DMS 273 (cell line): Measurements from ENCODE around the gene FLCN.
"Not testable (repeated sequence)": the region's sequence is repeated elsewhere in the genome, so short reads cannot be mapped to it uniquely, and the experiment has no call there.

Experiments
- DNase-seq: peaks from one replicate; lab custom pipeline; 2025; ENCODE audit not compliant: unreplicated experiment; lab: John Stamatoyannopoulos, UW

The FLCN gene

GRCh38 chr17:17186551-17187505 is 50.1 kb downstream of the FLCN start:
- DNase-seq = no peak

- DNase-seq = no peak
Measured at GRCh38 chr17:17186051-17186450, 50.9 kb downstream of the FLCN start.

GRCh38 chr17:17184985-17185757 is 51.8 kb downstream of the FLCN start:
- not testable (repeated sequence) for DNase-seq

DNA sequence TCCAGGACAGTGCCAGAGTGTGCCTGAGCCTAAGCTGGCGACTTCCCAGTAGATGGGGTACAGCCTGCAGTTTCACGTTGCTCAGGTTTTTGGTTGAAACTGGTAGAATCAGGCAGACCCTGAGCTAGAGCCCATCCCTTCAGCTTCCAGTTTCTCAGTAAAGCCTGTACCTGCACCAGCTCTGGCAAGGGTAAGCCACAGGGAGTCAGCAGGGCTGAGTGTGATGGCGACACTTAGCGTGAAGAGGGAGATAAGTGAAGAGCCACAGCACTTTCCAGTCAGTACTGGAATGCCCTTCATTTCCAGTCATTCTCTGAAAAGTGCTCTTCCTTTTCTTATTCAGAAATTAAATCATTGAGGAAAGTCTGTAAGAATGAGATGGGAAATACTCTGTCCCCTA is 53.2 kb downstream of the FLCN start:
- DNase-seq = no peak

DNA sequence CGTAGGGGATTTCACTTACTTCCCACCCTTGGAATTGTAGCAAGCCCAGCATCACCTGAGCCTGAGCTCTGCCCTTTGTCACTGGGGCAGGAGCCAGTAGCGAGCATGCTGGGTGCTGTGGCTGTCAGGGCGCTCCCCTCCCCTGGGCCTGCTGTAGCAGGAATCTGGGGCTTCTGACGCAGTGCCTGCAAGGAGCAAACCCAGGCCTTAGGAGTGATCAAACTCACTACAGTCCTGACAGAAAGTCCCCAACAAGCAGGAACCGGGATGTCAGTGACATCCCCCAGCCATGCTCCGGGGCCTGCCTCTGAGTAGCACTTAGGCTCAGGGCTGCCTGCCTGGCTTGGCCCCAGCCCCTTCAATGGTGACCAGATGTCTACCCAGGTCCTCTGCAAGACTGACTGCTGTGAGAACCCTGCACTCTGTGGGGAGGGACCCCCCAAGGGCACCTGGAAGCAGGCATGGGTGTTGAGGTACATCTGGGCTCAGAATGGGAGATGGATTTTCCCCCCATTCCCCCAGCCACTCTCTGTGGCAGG is 54.3 kb downstream of the FLCN start:
- DNase-seq = no peak

GRCh38 chr17:17181666-17182597 is 55.0 kb downstream of the FLCN start:
- DNase-seq = no peak

DNA sequence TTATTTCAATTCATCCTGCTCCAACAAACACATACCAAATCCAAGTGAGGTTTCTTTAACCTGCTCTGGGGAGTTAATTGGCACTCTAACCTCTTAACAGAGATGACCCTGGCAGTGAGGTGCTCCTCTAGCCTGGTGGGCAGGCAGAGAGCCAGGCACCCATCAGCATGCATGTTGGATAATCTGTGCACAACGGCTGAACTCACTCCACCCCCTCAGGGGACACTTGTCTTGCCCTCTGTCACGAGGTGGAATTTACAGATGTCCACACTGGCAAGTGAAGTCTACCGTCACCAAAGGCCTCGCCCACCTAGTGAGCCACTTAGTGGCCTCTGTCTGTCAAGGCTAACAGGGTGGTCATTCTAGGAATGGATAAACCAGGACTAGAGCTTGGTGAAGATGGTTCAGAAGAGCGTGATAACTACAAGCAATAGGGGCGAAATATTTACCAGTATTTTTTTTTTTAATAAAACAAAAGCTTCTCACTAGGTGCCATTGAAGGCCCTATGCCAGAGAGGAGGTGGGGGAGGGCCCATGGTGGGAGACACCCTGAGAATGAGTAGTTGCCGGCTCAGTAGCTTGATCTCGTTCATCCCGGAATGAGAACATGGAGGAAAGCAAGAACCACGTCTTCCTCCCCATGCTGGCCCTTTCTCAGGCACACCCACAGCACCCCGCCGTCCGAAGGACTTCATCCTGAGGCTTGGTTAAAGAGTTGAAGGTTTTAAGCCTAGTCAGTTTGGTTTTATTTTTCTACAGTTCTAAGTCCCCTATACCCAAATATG is 56.0 kb downstream of the FLCN start:
- no peak for DNase-seq

GRCh38 chr17:17180141-17180603 is 56.8 kb downstream of the FLCN start:
- no peak for DNase-seq

DNA sequence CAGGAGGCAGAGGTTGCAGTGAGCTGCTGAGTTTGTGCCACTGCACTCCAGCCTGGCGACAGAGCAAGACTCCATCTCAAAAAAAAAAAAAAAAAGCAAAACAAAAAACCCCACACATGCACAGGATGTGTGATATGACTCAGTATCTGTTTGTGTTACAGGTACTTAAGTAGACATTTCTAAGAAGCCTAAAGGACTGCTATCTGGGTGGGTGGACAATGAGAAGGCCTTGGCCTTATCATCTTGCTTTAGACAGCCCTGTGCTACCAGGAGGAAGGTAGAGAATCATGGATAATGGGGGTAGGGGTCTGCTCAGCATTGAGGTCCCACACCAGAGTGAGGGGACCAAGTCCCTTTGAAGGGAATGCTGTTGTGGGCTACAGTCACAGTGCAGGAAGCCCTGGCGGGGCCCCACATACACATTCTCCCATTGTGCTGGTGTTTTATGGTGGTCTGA is 57.6 kb downstream of the FLCN start:
- no peak for DNase-seq

GRCh38 chr17:17177176-17177575 is 59.8 kb downstream of the FLCN start:
- no peak for DNase-seq

DNA sequence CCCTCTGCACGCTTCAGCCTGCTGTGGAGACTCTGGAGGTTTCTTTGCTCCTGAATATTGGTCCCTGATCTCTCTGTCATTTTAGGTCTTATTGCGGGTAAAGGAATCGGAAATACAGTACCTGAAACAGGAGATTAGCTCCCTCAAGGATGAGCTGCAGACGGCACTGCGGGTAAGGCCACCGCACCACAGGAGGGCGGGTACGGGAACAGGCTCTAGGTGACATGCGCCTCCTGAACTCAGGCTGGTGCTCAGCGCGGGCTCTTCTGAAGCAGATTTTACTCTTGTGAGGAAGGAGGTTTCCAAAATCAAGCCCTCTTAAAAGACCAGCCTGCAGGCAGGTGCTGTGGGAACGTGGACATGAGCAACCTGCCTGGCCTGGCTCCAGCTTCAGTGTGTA is 60.6 kb downstream of the FLCN start:
- no peak for DNase-seq

DNA sequence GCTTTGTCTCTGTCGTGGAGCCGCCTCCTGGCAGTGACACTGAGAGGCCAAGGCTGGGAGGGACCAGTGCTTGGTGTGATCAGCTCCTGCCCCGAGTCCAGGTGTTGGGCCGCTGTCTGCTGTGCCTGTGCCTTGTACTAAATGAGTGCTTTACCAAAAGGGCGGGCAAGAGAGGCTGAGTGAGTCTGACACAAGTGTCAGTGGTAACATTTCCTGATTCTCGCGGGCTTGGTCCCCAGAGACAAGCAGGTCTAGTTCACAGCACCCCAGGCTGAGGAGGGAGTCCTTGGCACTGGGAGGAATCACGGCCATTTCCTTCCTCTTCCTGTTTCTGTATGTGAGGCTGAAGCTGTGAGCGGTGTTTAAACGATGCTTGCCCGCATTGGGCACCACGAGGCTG is 61.1 kb downstream of the FLCN start:
- no peak for DNase-seq

- DNase-seq = no peak
Measured at GRCh38 chr17:17175340-17175739, 61.6 kb downstream of the FLCN start.

GRCh38 chr17:17173921-17174320 is 63.0 kb downstream of the FLCN start:
- no peak for DNase-seq

GRCh38 chr17:17172990-17173389 is 64.0 kb downstream of the FLCN start:
- DNase-seq = no peak

- no peak for DNase-seq
Measured at GRCh38 chr17:17172001-17172939, 64.7 kb downstream of the FLCN start.

- DNase-seq = no peak
Measured at GRCh38 chr17:17171186-17171585, 65.8 kb downstream of the FLCN start.

- no peak for DNase-seq
Measured at GRCh38 chr17:17170346-17170985, 66.5 kb downstream of the FLCN start.
